ENCODE measurements around the gene CCL1.

The CCL1 gene

GRCh38 chr17:34384271-34384670, 21.2 kb upstream of the CCL1 start:
- no peak for FAIRE-seq

GRCh38 chr17:34383216-34383615, 20.2 kb upstream of the CCL1 start:
- no peak for DNase-seq (ENCODE audit: insufficient read length, low spot score)
- no peak for FAIRE-seq

More at GRCh38 chr17:34384271-34384670, 21.2 kb upstream of the CCL1 start:
- DNase-seq (ENCODE audit: insufficient read length, low spot score): no peak

- DNase-seq (ENCODE audit: insufficient read length, low spot score) (no peak), FAIRE-seq (no peak)
Observed at GRCh38 chr17:34382621-34383124, 19.6 kb upstream of the CCL1 start.

GRCh38 chr17:34379868-34380267, 16.8 kb upstream of the CCL1 start:
- FAIRE-seq (no peak), DNase-seq (ENCODE audit: insufficient read length, low spot score) (no peak)

GRCh38 chr17:34378664-34379101, 15.7 kb upstream of the CCL1 start:
- no peak for FAIRE-seq
- no peak for DNase-seq (ENCODE audit: insufficient read length, low spot score)

GRCh38 chr17:34377078-34377823, 14.2 kb upstream of the CCL1 start:
- FAIRE-seq (no peak), DNase-seq (ENCODE audit: insufficient read length, low spot score) (no peak)

GRCh38 chr17:34375426-34375997, 12.5 kb upstream of the CCL1 start:
- no peak for DNase-seq (ENCODE audit: insufficient read length, low spot score)
- no peak for FAIRE-seq

- no peak for FAIRE-seq
Observed at GRCh38 chr17:34374457-34374856, 11.4 kb upstream of the CCL1 start.

GRCh38 chr17:34371405-34372100, 8.5 kb upstream of the CCL1 start:
- FAIRE-seq: no peak
- no peak for DNase-seq (ENCODE audit: insufficient read length, low spot score)

More at GRCh38 chr17:34374457-34374856, 11.4 kb upstream of the CCL1 start:
- no peak for DNase-seq (ENCODE audit: insufficient read length, low spot score)

GRCh38 chr17:34370997-34371395, 8.0 kb upstream of the CCL1 start:
- DNase-seq (ENCODE audit: insufficient read length, low spot score): no peak
- FAIRE-seq: no peak

GRCh38 chr17:34370376-34370996, 7.5 kb upstream of the CCL1 start:
- no peak for DNase-seq (ENCODE audit: insufficient read length, low spot score)
- no peak for FAIRE-seq

GRCh38 chr17:34369571-34369970, 6.5 kb upstream of the CCL1 start:
- DNase-seq (ENCODE audit: insufficient read length, low spot score): no peak
- FAIRE-seq: no peak

GRCh38 chr17:34368946-34369500, 6.0 kb upstream of the CCL1 start:
- DNase-seq (ENCODE audit: insufficient read length, low spot score) (no peak), FAIRE-seq (no peak)

GRCh38 chr17:34368196-34368945, 5.3 kb upstream of the CCL1 start:
- no peak for FAIRE-seq
- DNase-seq (ENCODE audit: insufficient read length, low spot score): no peak

GRCh38 chr17:34367486-34368195, 4.6 kb upstream of the CCL1 start:
- FAIRE-seq: no peak
- DNase-seq (ENCODE audit: insufficient read length, low spot score): no peak

- no peak for FAIRE-seq
- DNase-seq (ENCODE audit: insufficient read length, low spot score): no peak
Observed at GRCh38 chr17:34366529-34367107, 3.6 kb upstream of the CCL1 start.

GRCh38 chr17:34366010-34366409, 3.0 kb upstream of the CCL1 start:
- no peak for DNase-seq (ENCODE audit: insufficient read length, low spot score)
- FAIRE-seq: no peak

- no peak for DNase-seq (ENCODE audit: insufficient read length, low spot score)
Observed at GRCh38 chr17:34365340-34365739, 2.3 kb upstream of the CCL1 start.

GRCh38 chr17:34364751-34365150, 1.7 kb upstream of the CCL1 start:
- no peak for DNase-seq (ENCODE audit: insufficient read length, low spot score)
- no peak for FAIRE-seq

More at GRCh38 chr17:34365340-34365739, 2.3 kb upstream of the CCL1 start:
- no peak for FAIRE-seq
